Spleen (tissue), 7 donors: ENCODE data around the gene SUGP2.

ENCODE experiments used
- CTCF ChIP-seq, 11 experiments: fragments of 200-600 bp in 7 of 11; fragments of 450-650 bp in 4 of 11; sonication (generic) in 4 of 11; IDR thresholded peaks in 8 of 11; conservative IDR thresholded peaks in 3 of 11; 1 replicate in 7 of 11; 2 replicates in 4 of 11; pipeline versions ENCODE4 v1.4.0 to v1.8.0; 2016 to 2021; ENCODE audit warnings: antibody characterized with exemption in 11 of 11, inconsistent platforms in 4 of 11, mild to moderate bottlenecking in 1 of 11
- POLR2AphosphoS5 ChIP-seq, 3 donors: sonication (generic); formaldehyde crosslinking; IDR thresholded peaks; one replicate each; pipeline ENCODE4 v1.5.1; 2017; ENCODE audit warnings: antibody characterized with exemption in 3 of 3
- donor health status: DM: no; HTN: no; CAD: no; lungs with moderate emphysema.
- donor health status: DM: no; HTN: no; CAD: no.
- donor health status: DM: no; HTN: no; CAD: no.

GRCh38 chr19:19076476-19076875 is 43.2 kb upstream of the SUGP2 start:
- no peak for TF ChIP-seq CTCF (IDR thresholded peaks at IDR 0.05 in 8 of 11, conservative IDR thresholded peaks at IDR 0.05 in 3 of 11)
- no peak for TF ChIP-seq POLR2AphosphoS5 (IDR thresholded peaks at IDR 0.05)
